Measurements from ENCODE around the gene SLC6A3.

Gene SLC6A3

DNA sequence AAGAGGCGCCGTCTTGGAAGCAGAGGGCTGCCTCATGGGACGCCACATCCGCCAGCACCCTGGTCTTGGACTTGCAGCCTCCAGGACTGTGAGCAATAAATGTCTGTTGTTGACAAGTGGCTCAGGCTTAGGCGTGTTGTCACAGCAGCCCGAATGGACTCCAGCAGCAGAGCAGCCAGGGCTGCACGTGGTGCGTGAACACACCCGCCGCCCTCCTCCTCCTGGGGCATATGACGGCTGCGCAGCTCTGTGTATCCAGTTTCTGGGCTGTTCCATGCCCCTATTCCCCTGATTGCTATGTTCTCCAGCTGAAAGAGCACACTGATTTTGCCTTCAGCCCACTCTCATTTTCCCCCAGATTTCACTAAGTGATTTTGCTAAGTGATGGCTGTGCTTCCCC lies 64.3 kb downstream of the SLC6A3 start:
- TF ChIP-seq CTCF (IDR thresholded peaks at IDR 0.05; ENCODE audit: low read depth, low read length, missing control alignments): no peak
- no peak overlapping the region for H3K27ac ChIP-seq
- no peak overlapping the region for H3K4me3 ChIP-seq (ENCODE audit: low read depth, low read length)
- no peak for DNase-seq
- H3K36me3 ChIP-seq (replicated peaks): no peaks in the 10 kb centered on the region
- H3K27me3 ChIP-seq (replicated peaks): peaks cover 1% of the 10 kb centered on the region
- in situ Hi-C loops (cut with HindIII; ENCODE audit: low pct_ligation_motif_present, low sequenced_read_pairs): no loop called here

DNA sequence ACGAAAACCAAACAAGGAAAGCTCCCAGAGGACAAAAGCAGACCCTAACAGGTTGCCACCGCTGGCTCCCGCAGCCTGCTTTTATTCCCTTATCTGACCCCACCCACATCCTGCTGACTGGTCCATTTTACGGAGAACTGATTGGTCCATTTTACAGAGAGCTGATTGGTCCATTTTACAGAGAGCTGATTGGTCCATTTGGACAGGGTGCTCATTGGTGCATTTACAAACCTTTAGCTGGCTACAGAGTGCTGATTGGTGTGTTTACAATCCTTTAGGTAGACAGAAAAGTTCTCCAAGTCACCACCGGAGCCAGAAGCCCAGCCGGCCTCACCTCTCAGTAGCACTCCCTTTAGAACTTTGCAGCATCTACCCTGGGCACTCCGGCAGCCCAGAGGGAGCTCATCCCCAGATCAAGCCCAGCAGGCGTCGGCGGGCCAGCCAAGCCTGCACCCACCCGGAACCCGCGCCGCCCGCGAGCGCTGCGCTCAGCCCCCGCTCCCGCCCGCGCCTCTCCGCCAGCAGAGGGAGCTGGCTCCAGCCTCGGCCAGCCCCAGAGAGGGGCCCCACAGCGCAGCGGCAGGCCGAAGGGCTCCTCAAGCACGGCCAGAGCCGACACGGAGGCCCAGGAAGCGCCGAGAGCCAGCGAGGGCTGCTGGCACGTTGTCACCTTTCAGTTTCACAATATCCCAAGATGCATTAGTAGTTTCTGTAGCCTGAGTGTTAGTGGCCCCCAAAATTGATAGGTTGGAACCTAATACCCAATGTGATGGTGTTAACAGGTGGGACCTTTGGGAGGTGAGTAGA lies 65.0 kb downstream of the SLC6A3 start:
- in situ Hi-C loops (cut with HindIII; ENCODE audit: low pct_ligation_motif_present, low sequenced_read_pairs): no loop called here
- Histone ChIP-seq H3K4me3 (ENCODE audit: low read depth, low read length) (no peak overlapping the region), H3K27ac (no peak overlapping the region), H3K36me3 (replicated peaks) (no peaks in the 10 kb centered on the region), H3K27me3 (replicated peaks) (no peaks in the 10 kb centered on the region)
- no peak for DNase-seq
- peak; percentile 26 for TF ChIP-seq CTCF (IDR thresholded peaks at IDR 0.05; ENCODE audit: low read depth, low read length, missing control alignments)

GRCh38 chr5:1378866-1379659 lies 66.2 kb downstream of the SLC6A3 start:
- in situ Hi-C loops (cut with HindIII; ENCODE audit: low pct_ligation_motif_present, low sequenced_read_pairs): no loop called here
- Histone ChIP-seq H3K4me3 (ENCODE audit: low read depth, low read length) (no peak overlapping the region), H3K27ac (no peak overlapping the region), H3K27me3 (replicated peaks) (no peaks in the 10 kb centered on the region), H3K36me3 (replicated peaks) (no peaks in the 10 kb centered on the region)
- no peak for DNase-seq
- no peak for TF ChIP-seq CTCF (IDR thresholded peaks at IDR 0.05; ENCODE audit: low read depth, low read length, missing control alignments)

GRCh38 chr5:1378096-1378495 lies 67.1 kb downstream of the SLC6A3 start:
- no peak for TF ChIP-seq CTCF (IDR thresholded peaks at IDR 0.05; ENCODE audit: low read depth, low read length, missing control alignments)
- Histone ChIP-seq H3K36me3 (replicated peaks) (no peaks in the 10 kb centered on the region), H3K27ac (no peak overlapping the region), H3K4me3 (ENCODE audit: low read depth, low read length) (no peak overlapping the region), H3K27me3 (replicated peaks) (no peaks in the 10 kb centered on the region)
- in situ Hi-C loops (cut with HindIII; ENCODE audit: low pct_ligation_motif_present, low sequenced_read_pairs): no loop called here
- no peak for DNase-seq

DNA sequence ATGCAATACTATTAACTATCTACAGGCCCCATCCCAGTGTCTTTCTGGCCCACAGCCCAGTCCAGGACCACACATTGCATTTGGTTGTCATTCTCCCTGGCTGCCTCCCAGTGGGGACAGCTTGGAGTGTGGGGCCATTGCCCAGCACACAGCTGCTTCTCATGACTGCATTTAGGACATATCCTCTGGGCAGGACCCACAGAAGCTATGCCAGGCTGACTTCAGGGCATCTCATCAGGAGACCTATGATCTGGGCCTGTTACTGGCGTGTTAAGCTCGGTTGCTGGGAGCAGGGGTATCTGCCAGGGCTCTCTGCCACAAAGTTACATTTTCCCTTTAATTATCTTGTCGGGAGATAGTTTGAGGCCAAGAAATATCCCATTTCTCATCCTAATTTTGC lies 68.3 kb downstream of the SLC6A3 start:
- Histone ChIP-seq H3K27me3 (replicated peaks) (no peaks in the 10 kb centered on the region), H3K36me3 (replicated peaks) (no peaks in the 10 kb centered on the region), H3K27ac (no peak overlapping the region), H3K4me3 (ENCODE audit: low read depth, low read length) (no peak overlapping the region)
- no peak for DNase-seq
- TF ChIP-seq CTCF (IDR thresholded peaks at IDR 0.05; ENCODE audit: low read depth, low read length, missing control alignments): no peak
- in situ Hi-C loops (cut with HindIII; ENCODE audit: low pct_ligation_motif_present, low sequenced_read_pairs): no loop called here
